ENCODE measurements around the gene MEGF11. TPM values are rescaled to one million over a fixed set of nuclear protein-coding genes. Genes with fewer than 3 reads are reported as not detected.
A peak's percentile ranks its signal among the peaks of the same experiment; 100 is the strongest.
"Not testable (repeated sequence)": the region's sequence is repeated elsewhere in the genome, so short reads cannot be mapped to it uniquely, and the experiment has no call there.

Gene MEGF11
- total and polyA plus RNA-seq, 2 donors (not counting 1 experiment from before 2014, with no cell fraction given) = under 0.01 TPM; not detected in 1

- no peak overlapping the region for H3K9ac ChIP-seq (ENCODE audit: insufficient read depth, low read length)
- no peak overlapping the region for H3K27ac ChIP-seq (ENCODE audit: insufficient read depth, low read length)
- H3K79me2 ChIP-seq (ENCODE audit: control insufficient read depth, insufficient read depth, low read length) = no peaks in the 10 kb centered on the region
- H3K9me3 ChIP-seq (ENCODE audit: control insufficient read depth, insufficient read depth, low read depth, low read length) = no peaks in the 10 kb centered on the region
- H4K20me1 ChIP-seq (ENCODE audit: control insufficient read depth, extremely low read depth, insufficient read depth, low read length) = no peaks in the 10 kb centered on the region
- no peak for TF ChIP-seq EZH2 (IDR thresholded peaks at IDR 0.05; ENCODE audit: low read length, missing control alignments)
- TF ChIP-seq, protein P1, sequence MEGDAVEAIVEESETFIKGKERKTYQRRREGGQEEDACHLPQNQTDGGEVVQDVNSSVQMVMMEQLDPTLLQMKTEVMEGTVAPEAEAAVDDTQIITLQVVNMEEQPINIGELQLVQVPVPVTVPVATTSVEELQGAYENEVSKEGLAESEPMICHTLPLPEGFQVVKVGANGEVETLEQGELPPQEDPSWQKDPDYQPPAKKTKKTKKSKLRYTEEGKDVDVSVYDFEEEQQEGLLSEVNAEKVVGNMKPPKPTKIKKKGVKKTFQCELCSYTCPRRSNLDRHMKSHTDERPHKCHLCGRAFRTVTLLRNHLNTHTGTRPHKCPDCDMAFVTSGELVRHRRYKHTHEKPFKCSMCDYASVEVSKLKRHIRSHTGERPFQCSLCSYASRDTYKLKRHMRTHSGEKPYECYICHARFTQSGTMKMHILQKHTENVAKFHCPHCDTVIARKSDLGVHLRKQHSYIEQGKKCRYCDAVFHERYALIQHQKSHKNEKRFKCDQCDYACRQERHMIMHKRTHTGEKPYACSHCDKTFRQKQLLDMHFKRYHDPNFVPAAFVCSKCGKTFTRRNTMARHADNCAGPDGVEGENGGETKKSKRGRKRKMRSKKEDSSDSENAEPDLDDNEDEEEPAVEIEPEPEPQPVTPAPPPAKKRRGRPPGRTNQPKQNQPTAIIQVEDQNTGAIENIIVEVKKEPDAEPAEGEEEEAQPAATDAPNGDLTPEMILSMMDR (conservative IDR thresholded peaks at IDR 0.05 in 1 of 2, IDR thresholded peaks at IDR 0.05 in 1 of 2; ENCODE audit: low read depth in 1 of 2, low read length in 2 of 2) = no peak
- H3K27me3 ChIP-seq (ENCODE audit: control insufficient read depth, insufficient read depth, low read length) = peaks cover 14% of the 10 kb centered on the region
- H3K4me1 ChIP-seq (ENCODE audit: control insufficient read depth, extremely low read depth, insufficient read depth, low read length) = no peaks in the 10 kb centered on the region
- no peak overlapping the region for H3K4me3 ChIP-seq (replicated peaks in 1 of 4; ENCODE audit: control extremely low read depth in 1 of 4, insufficient read depth in 1 of 4, low read depth in 3 of 4, low read length in 4 of 4)
- H3K4me2 ChIP-seq (ENCODE audit: extremely low read depth, insufficient read depth, low read length) = no peak overlapping the region
- DNase-seq (ENCODE audit: low read depth in 2 of 2) = no peak
- no peak overlapping the region for H2AFZ ChIP-seq (ENCODE audit: low read length)
- no peaks in the 10 kb centered on the region for H3K36me3 ChIP-seq (ENCODE audit: control insufficient read depth, insufficient read depth, low read length)
Observed at GRCh38 chr15:66270932-66271331, 17.4 kb upstream of the MEGF11 start.

DNA sequence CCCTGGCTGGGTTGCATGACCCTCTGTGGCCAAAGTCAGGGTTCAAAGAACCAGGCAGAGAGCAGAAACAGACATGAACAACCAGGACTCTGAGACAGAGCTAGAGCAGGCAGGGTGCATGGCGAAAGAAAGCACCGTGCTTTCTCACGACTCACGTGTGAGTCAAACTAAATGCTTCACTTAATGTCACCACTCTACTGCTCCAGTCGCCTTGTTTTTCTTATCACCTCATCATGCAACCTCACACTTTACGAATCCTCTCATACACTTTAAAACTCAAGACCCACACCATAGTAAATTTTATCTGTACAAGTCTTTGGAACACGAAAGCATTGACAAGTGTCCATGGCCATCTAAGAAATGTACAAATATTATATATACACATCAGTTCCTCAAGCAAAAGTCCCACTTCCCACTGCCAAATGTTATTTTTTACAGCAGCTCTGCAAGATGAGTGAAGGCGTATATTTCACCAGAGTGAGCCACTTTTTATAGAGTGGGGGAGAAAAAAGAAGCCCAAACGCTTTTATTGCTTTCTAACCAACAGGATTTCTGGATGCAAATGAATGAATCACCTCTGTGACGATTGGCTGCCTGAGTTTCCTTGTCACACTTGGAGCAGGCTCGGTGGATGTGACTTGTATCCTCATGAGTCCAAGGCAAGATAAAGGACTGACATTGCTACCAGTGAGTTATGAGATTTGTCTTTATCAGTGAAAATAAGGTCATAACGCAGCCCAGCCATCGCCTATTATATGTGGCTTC is 16.0 kb upstream of the MEGF11 start:
- Histone ChIP-seq H3K79me2 (ENCODE audit: control insufficient read depth, insufficient read depth, low read length) (no peaks in the 10 kb centered on the region), H3K27ac (ENCODE audit: insufficient read depth, low read length) (no peak overlapping the region), H3K27me3 (ENCODE audit: control insufficient read depth, insufficient read depth, low read length) (peaks cover 12% of the 10 kb centered on the region), H3K9me3 (ENCODE audit: control insufficient read depth, insufficient read depth, low read depth, low read length) (no peaks in the 10 kb centered on the region), H3K4me3 (replicated peaks in 1 of 4; ENCODE audit: control extremely low read depth in 1 of 4, insufficient read depth in 1 of 4, low read depth in 3 of 4, low read length in 4 of 4) (no peak overlapping the region), H3K36me3 (ENCODE audit: control insufficient read depth, insufficient read depth, low read length) (no peaks in the 10 kb centered on the region), H2AFZ (ENCODE audit: low read length) (no peak overlapping the region), H3K9ac (ENCODE audit: insufficient read depth, low read length) (no peak overlapping the region), H3K4me1 (ENCODE audit: control insufficient read depth, extremely low read depth, insufficient read depth, low read length) (no peaks in the 10 kb centered on the region), H4K20me1 (ENCODE audit: control insufficient read depth, extremely low read depth, insufficient read depth, low read length) (no peaks in the 10 kb centered on the region), H3K4me2 (ENCODE audit: extremely low read depth, insufficient read depth, low read length) (peak overlapping the region; percentile 13)
- DNase-seq (ENCODE audit: low read depth in 2 of 2) = peak; percentile 46 to 71
- no peak for TF ChIP-seq EZH2 (IDR thresholded peaks at IDR 0.05; ENCODE audit: low read length, missing control alignments)
- TF ChIP-seq, protein P1 (conservative IDR thresholded peaks at IDR 0.05 in 1 of 2, IDR thresholded peaks at IDR 0.05 in 1 of 2; ENCODE audit: low read depth in 1 of 2, low read length in 2 of 2) = no peak

DNA sequence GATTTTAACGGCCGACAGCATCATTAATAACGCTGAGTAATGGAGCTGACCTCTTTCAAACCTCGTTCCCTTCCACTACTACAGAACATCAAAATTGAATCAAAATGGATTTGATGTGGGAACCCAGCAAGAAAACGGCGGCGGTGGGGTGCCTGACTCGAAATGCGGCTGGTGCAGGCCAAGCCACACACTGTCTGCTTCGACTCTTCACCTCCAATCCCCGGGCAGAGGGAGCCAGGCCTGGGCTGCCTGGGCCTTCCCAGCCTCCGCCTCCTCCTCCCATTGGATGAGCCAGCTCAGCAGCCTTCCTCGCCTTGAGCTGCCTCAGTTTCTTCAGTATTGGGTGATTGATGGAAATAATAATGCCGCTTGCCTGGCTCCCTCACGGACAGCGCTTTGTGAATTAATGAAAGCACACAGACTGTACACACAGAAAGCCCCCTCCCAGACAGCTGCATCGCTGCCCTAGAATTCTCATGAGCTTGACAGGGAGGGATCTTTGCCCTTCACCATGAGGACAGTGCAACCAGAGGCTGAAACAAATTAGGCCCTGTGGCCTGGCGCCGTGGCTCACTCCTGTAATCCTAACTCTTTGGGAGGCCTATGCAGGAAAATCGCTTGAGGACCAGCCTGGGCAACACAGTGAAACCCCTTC is 11.4 kb upstream of the MEGF11 start:
- Histone ChIP-seq H3K79me2 (ENCODE audit: control insufficient read depth, insufficient read depth, low read length) (no peaks in the 10 kb centered on the region), H3K9ac (ENCODE audit: insufficient read depth, low read length) (no peak overlapping the region), H3K4me1 (ENCODE audit: control insufficient read depth, extremely low read depth, insufficient read depth, low read length) (no peaks in the 10 kb centered on the region), H4K20me1 (ENCODE audit: control insufficient read depth, extremely low read depth, insufficient read depth, low read length) (no peaks in the 10 kb centered on the region), H3K27me3 (ENCODE audit: control insufficient read depth, insufficient read depth, low read length) (peaks cover 16% of the 10 kb centered on the region), H2AFZ (ENCODE audit: low read length) (no peak overlapping the region), H3K36me3 (ENCODE audit: control insufficient read depth, insufficient read depth, low read length) (no peaks in the 10 kb centered on the region), H3K4me2 (ENCODE audit: extremely low read depth, insufficient read depth, low read length) (no peak overlapping the region), H3K4me3 (replicated peaks in 1 of 4; ENCODE audit: control extremely low read depth in 1 of 4, insufficient read depth in 1 of 4, low read depth in 3 of 4, low read length in 4 of 4) (no peak overlapping the region), H3K27ac (ENCODE audit: insufficient read depth, low read length) (no peak overlapping the region), H3K9me3 (ENCODE audit: control insufficient read depth, insufficient read depth, low read depth, low read length) (no peaks in the 10 kb centered on the region)
- DNase-seq (ENCODE audit: low read depth in 2 of 2) = no peak
- no peak for TF ChIP-seq EZH2 (IDR thresholded peaks at IDR 0.05; ENCODE audit: low read length, missing control alignments)
- TF ChIP-seq, protein P1 (conservative IDR thresholded peaks at IDR 0.05 in 1 of 2, IDR thresholded peaks at IDR 0.05 in 1 of 2; ENCODE audit: low read depth in 1 of 2, low read length in 2 of 2) = no peak

DNA sequence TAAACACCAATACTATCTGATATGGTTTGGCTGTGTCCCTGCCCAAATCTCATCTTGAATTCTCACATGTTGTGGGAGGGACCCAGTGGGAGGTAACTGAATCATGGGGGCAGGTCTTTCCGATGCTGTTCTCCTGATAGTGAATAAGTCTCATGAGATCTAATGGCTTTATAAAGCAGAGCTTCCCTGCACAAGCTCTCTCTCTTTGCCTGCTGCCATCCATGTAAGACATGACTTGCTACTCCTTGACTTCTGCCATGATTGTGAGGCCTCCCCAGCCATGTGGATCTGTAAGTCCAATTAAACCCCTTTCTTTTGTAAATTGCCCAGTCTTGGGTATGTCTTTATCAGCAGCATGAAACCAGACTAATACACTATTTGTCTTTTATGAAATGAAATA is 9.3 kb upstream of the MEGF11 start:
- DNase-seq (ENCODE audit: low read depth in 2 of 2); H3K27ac ChIP-seq (ENCODE audit: insufficient read depth, low read length): not testable (repeated sequence)
- peaks cover 14% of the 10 kb centered on the region for H3K27me3 ChIP-seq (ENCODE audit: control insufficient read depth, insufficient read depth, low read length)

More for the DNA sequence above, 9.3 kb upstream of the MEGF11 start:
- not testable (repeated sequence) for H3K9me3 ChIP-seq (ENCODE audit: control insufficient read depth, insufficient read depth, low read depth, low read length); H3K9ac ChIP-seq (ENCODE audit: insufficient read depth, low read length); H3K79me2 ChIP-seq (ENCODE audit: control insufficient read depth, insufficient read depth, low read length); H3K4me2 ChIP-seq (ENCODE audit: extremely low read depth, insufficient read depth, low read length); H2AFZ ChIP-seq (ENCODE audit: low read length); H3K4me3 ChIP-seq (replicated peaks in 1 of 4; ENCODE audit: control extremely low read depth in 1 of 4, insufficient read depth in 1 of 4, low read depth in 3 of 4, low read length in 4 of 4); H3K4me1 ChIP-seq (ENCODE audit: control insufficient read depth, extremely low read depth, insufficient read depth, low read length); H3K36me3 ChIP-seq (ENCODE audit: control insufficient read depth, insufficient read depth, low read length); H4K20me1 ChIP-seq (ENCODE audit: control insufficient read depth, extremely low read depth, insufficient read depth, low read length)
